ENCODE measurements around the gene ANO8.

DNA sequence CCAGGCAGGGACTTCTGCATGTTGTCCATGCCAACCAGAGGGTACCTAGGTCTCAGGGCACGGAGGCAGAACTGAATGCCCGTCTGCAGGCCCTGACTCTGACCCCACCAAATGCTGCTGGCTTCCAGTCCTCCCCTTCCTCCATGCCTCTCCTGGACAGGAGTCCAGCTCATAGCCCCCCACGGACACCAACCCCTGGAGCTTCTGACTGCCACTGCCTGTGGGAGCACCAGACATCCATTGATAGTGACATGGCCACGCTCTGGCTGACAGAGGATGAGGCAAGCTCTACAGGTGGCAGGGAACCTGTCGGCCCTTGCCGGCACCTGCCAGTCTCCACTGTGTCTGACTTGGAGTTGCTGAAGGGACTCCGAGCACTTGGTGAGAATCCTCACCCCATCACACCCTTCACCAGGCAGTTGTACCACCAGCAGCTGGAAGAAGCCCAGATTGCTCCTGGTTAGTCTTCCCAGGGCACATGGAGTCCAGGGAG, 51.1 kb downstream of the ANO8 start:
- TF ChIP-seq POLR2A (IDR thresholded peaks at IDR 0.05; ENCODE audit: low read depth, low read length) (no peak), POLR2AphosphoS5 (IDR thresholded peaks at IDR 0.05; ENCODE audit: low read depth, low read length) (no peak), TAF1 (IDR thresholded peaks at IDR 0.05; ENCODE audit: low read depth, low read length) (no peak), SPI1 (IDR thresholded peaks at IDR 0.05; ENCODE audit: low read depth, low read length) (no peak), POU2F2 (IDR thresholded peaks at IDR 0.05; ENCODE audit: low read depth, low read length) (no peak), PAX5 (IDR thresholded peaks at IDR 0.05; ENCODE audit: insufficient read depth, low read length, severe bottlenecking) (no peak)
